Esophagus squamous epithelium (tissue), 4 donors: ENCODE measurements around the gene LIN28B.

Experiments
- CTCF ChIP-seq, 6 experiments: fragments of 450-650 bp in 4 of 6; fragments of 200-600 bp in 2 of 6; sonication (generic) in 2 of 6; IDR thresholded peaks; one replicate each; pipeline ENCODE4 v1.5.1; 2016 to 2019; ENCODE audit warnings: antibody characterized with exemption in 6 of 6, mild to moderate bottlenecking in 4 of 6, moderate library complexity in 4 of 6
- POLR2A ChIP-seq, 4 donors: fragments of 450-650 bp; IDR thresholded peaks; one replicate each; pipeline ENCODE4 v1.6.1; 2017; ENCODE audit warnings: antibody characterized with exemption in 4 of 4, mild to moderate bottlenecking in 4 of 4, moderate library complexity in 3 of 4

DNA sequence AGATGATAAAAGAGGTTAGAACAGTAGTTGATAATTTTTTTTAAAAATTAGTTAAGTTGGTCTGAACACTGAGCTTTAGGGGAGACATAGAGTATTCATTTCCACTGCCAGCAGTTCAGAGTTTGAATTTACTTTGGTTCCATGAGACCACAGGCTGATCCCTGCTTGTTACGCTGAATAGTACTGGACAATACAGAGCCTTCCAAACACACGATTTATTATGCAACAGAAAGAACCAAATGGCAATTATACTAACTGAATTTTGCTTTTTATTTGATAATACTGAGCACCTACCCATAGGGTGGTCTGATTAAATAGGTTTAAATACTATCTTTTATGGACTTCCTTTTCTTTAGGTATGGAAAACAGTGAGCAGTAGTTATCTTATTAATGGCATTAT, 111.5 kb downstream of the LIN28B start:
- TF ChIP-seq CTCF (IDR thresholded peaks at IDR 0.05), result no peak
- no peak for TF ChIP-seq POLR2A (IDR thresholded peaks at IDR 0.05)
